K562 (cell line): ENCODE measurements around the gene CBX8. TPM values are rescaled to one million over a fixed set of nuclear protein-coding genes. Genes with fewer than 3 reads are reported as not detected.
A peak's percentile ranks its signal among the peaks of the same experiment; 100 is the strongest.

Source experiments
- E2F3 ChIP-seq: fragments of 250-450 bp; sonication (Bioruptor Pico); IDR thresholded peaks from 2 replicates; pipeline ENCODE4 v1.4.0; 2020; ENCODE audit warnings: mild to moderate bottlenecking
- ESRRA ChIP-seq: fragments of 450-650 bp; IDR thresholded peaks from 2 replicates; pipeline ENCODE4 v1.6.1; 2014; ENCODE audit warnings: low read depth, mild to moderate bottlenecking, moderate library complexity, borderline replicate concordance
- GABPB1 ChIP-seq: sonication (generic); formaldehyde crosslinking; IDR thresholded peaks from 2 replicates; pipeline ENCODE4 v1.8.0; 2022; ENCODE audit warnings: mild to moderate bottlenecking, missing genetic modification reagents
- HDGF ChIP-seq: fragments of 450-650 bp; IDR thresholded peaks from 2 replicates; pipeline ENCODE4 v1.6.1; 2016
- KDM5B ChIP-seq: fragments of 200-600 bp; sonication (generic); IDR thresholded peaks from 2 replicates; pipeline ENCODE4 v1.6.1; 2012; ENCODE audit warnings: low read depth, mild to moderate bottlenecking, moderate library complexity, low read length, control low read depth, inconsistent platforms; ENCODE audit not compliant: insufficient replicate concordance
- MBD1 ChIP-seq: fragments of 250-450 bp; sonication (Bioruptor Pico); IDR thresholded peaks from 2 replicates; pipeline ENCODE4 v1.8.0; 2022; ENCODE audit warnings: inconsistent platforms
- NCOA4 ChIP-seq: fragments of 450-650 bp; IDR thresholded peaks from 2 replicates; pipeline ENCODE4 v1.6.1; 2018; ENCODE audit warnings: mild to moderate bottlenecking; ENCODE audit not compliant: partially characterized antibody
- PCBP1 ChIP-seq: fragments of 200-400 bp; formaldehyde crosslinking; IDR thresholded peaks from 2 replicates; pipeline ENCODE4 v1.6.1; 2018; ENCODE audit warnings: mild to moderate bottlenecking, low read depth, low read length; ENCODE audit not compliant: poor library complexity, severe bottlenecking
- PPARD ChIP-seq: fragments of 250-450 bp; sonication (Bioruptor Pico); IDR thresholded peaks from 2 replicates; pipeline ENCODE4 v1.8.0; 2022; ENCODE audit warnings: inconsistent platforms, mild to moderate bottlenecking, moderate library complexity
- SETDB1 ChIP-seq: IDR thresholded peaks from one replicate; pipeline ENCODE4 v1.6.1; 2012; ENCODE audit warnings: low read length, control low read depth, inconsistent platforms
- SNIP1 ChIP-seq: fragments of 450-650 bp; IDR thresholded peaks from 2 replicates; pipeline ENCODE4 v1.7.1; 2017; ENCODE audit warnings: low read depth, mild to moderate bottlenecking
- SUPT5H ChIP-seq: fragments of 450-650 bp; IDR thresholded peaks from 2 replicates; pipeline ENCODE4 v1.6.1; 2016
- TAF15 ChIP-seq: fragments of 200-400 bp; formaldehyde crosslinking; IDR thresholded peaks from 2 replicates; pipeline ENCODE4 v1.6.1; 2017; ENCODE audit warnings: mild to moderate bottlenecking, low read depth, low read length, moderate library complexity
- TGIF2 ChIP-seq: sonication (generic); formaldehyde crosslinking; IDR thresholded peaks from 2 replicates; pipeline ENCODE4 v1.8.1; 2022; ENCODE audit warnings: mild to moderate bottlenecking, missing genetic modification reagents, moderate library complexity
- ZBTB34 ChIP-seq: fragments of 250-450 bp; sonication (Bioruptor Pico); IDR thresholded peaks from 2 replicates; pipeline ENCODE4 v1.8.0; 2021; ENCODE audit warnings: mild to moderate bottlenecking, moderate library complexity
- ZFPM2 ChIP-seq: fragments of 250-450 bp; sonication (Bioruptor Pico); IDR thresholded peaks from 2 replicates; pipeline ENCODE4 v1.5.1; 2022; ENCODE audit warnings: mild to moderate bottlenecking
- ZMIZ1 ChIP-seq, 2 experiments: fragments of 150-350 bp in 1 of 2; IDR thresholded peaks; 2 replicates each; pipeline ENCODE4 v1.6.1; 2012 to 2016; ENCODE audit warnings: low read depth in 2 of 2, low read length in 2 of 2, mild to moderate bottlenecking in 1 of 2, moderate library complexity in 1 of 2
- ZNF165 ChIP-seq: fragments of 250-450 bp; sonication (Bioruptor Pico); IDR thresholded peaks from 2 replicates; pipeline ENCODE4 v1.4.0; 2020; ENCODE audit warnings: borderline replicate concordance
- ZNF717 ChIP-seq: fragments of 250-450 bp; sonication (Bioruptor Pico); IDR thresholded peaks from 2 replicates; pipeline ENCODE4 v1.5.0; 2021
- polyA plus RNA-seq, 8 experiments: library from polyadenylated mRNA; depleted of rRNA in 4 of 8; stranded (reverse) in 5 of 8; unstranded in 3 of 8; fragments of >200 nt; fragmentation: Nextera tagmentation in 2 of 8; fragmentation: Illumina TruSeq in 1 of 8; extraction: Ambion mirVana in 2 of 8; extraction: Trizol in 1 of 8; gene quantifications; 2 replicates each; pipeline versions ENCODE4 v1.2.1 to v1.2.3, GENCODE V29; 2011 to 2014; ENCODE audit warnings: inconsistent platforms in 1 of 8, missing spikeins in 1 of 8
- total RNA-seq, 7 experiments: library from RNA; depleted of rRNA in 6 of 7; stranded (reverse); fragments of >200 nt in 6 of 7; fragmentation: Illumina TruSeq in 2 of 7; extraction: Trizol in 2 of 7; gene quantifications; 2 replicates each; pipeline versions ENCODE4 v1.2.1 to v1.2.3, GENCODE V29; 2011 to 2021; ENCODE audit warnings: low replicate concordance in 1 of 7

Gene CBX8
- total and polyA plus RNA-seq, 9 of the 15 experiments (the other 6 are each of a cell fraction or from before 2014, with no cell fraction given) = 0.08 to 11.9 (median 2.6) TPM

- TF ChIP-seq ZMIZ1 (IDR thresholded peaks at IDR 0.05; ENCODE audit: low read depth in 2 of 2, low read length in 2 of 2) (no peak), NCOA4 (no peak), ZFPM2 (CRISPR knock-in tag) (no peak), PPARD (CRISPR knock-in tag) (no peak), ESRRA (no peak), TGIF2 (no peak), SNIP1 (no peak), ZNF717 (CRISPR knock-in tag) (peak; percentile 59; the same call in 1 of the 2 replicates), MBD1 (no peak), SETDB1 (no peak), TAF15 (no peak), GABPB1 (CRISPR knock-in tag) (peak; percentile 57; the same call in 1 of the 2 replicates), KDM5B (no peak), ZBTB34 (CRISPR knock-in tag) (no peak), HDGF (peak; percentile 57; the same call in 1 of the 2 replicates), ZNF165 (no peak), SUPT5H (peak; percentile 64), E2F3 (CRISPR knock-in tag) (peak; percentile 39; the same call in 1 of the 2 replicates), PCBP1 (no peak)
These were observed 34.7 kb upstream of the CBX8 start (continued) for GRCh38 chr17:79831265-79832217.
